Smooth muscle cell (in vitro differentiated cells): ENCODE data around the gene EPM2A. TPM values are rescaled to one million over a fixed set of nuclear protein-coding genes. Genes with fewer than 3 reads are reported as not detected.

ENCODE experiments used
- DNase-seq: peaks from one replicate; lab custom pipeline; 2025; ENCODE audit not compliant: unreplicated experiment; lab: John Stamatoyannopoulos, UW
- H2AFZ ChIP-seq: fragments of 200-600 bp; sonication (generic); 2 replicates; pipeline ENCODE4 v1.6.0; 2016; ENCODE audit warnings: antibody characterized with exemption, low read depth, mild to moderate bottlenecking
- H3F3A ChIP-seq: fragments of 200-600 bp; sonication (generic); 2 replicates; pipeline ENCODE4 v1.6.0; 2017; ENCODE audit warnings: antibody characterized with exemption, low read depth
- H3K27ac ChIP-seq: fragments of 200-600 bp; sonication (generic); 2 replicates; pipeline ENCODE4 v1.5.1; 2016; ENCODE audit warnings: low read depth, mild to moderate bottlenecking
- H3K27me3 ChIP-seq: fragments of 200-600 bp; sonication (generic); 2 replicates; pipeline ENCODE4 v1.6.1; 2016; ENCODE audit warnings: low read depth, mild to moderate bottlenecking
- H3K36me3 ChIP-seq: fragments of 200-600 bp; sonication (generic); 2 replicates; pipeline ENCODE4 v1.5.1; 2016; ENCODE audit warnings: low read depth
- H3K4me1 ChIP-seq: fragments of 200-600 bp; sonication (generic); 2 replicates; pipeline ENCODE4 v1.5.1; 2016; ENCODE audit warnings: low read depth
- H3K4me2 ChIP-seq: fragments of 200-600 bp; sonication (generic); 2 replicates; pipeline ENCODE4 v1.6.0; 2016; ENCODE audit warnings: mild to moderate bottlenecking
- H3K4me3 ChIP-seq: fragments of 200-600 bp; sonication (generic); 2 replicates; pipeline ENCODE4 v1.5.1; 2016; ENCODE audit warnings: mild to moderate bottlenecking
- H3K79me2 ChIP-seq: fragments of 200-600 bp; sonication (generic); 2 replicates; pipeline ENCODE4 v1.6.0; 2016; ENCODE audit warnings: low read depth, mild to moderate bottlenecking
- H3K9ac ChIP-seq: fragments of 200-600 bp; sonication (generic); 2 replicates; pipeline ENCODE4 v1.6.0; 2016; ENCODE audit warnings: low read depth
- H3K9me3 ChIP-seq: fragments of 200-600 bp; sonication (generic); replicated peaks from 2 replicates; pipeline ENCODE4 v1.5.1; 2016; ENCODE audit warnings: low read depth
- H4K20me1 ChIP-seq: fragments of 200-600 bp; sonication (generic); 2 replicates; pipeline ENCODE4 v1.6.0; 2016; ENCODE audit warnings: low read depth
- WGBS: methylation state at CpG from one replicate; pipeline ENCODE4 v1.1.7; 2016; ENCODE audit warnings: low lambda C conversion rate; 5-methylcytosine and 5-hydroxymethylcytosine counted together
- polyA plus RNA-seq: library from polyadenylated mRNA; unstranded; fragments of >200 nt; fragmentation: Nextera tagmentation; extraction: Ambion mirVana; gene quantifications from 2 replicates; pipeline ENCODE4 v1.2.1, GENCODE V29; 2016
- total RNA-seq: library from RNA; depleted of rRNA; stranded (reverse); fragments of >200 nt; gene quantifications from 2 replicates; pipeline ENCODE4 v1.2.3, GENCODE V29; 2014
- TF ChIP-seq, protein P1 (sequence below): fragments of 200-600 bp; sonication (generic); IDR thresholded peaks from 2 replicates; pipeline ENCODE4 v1.5.1; 2017; ENCODE audit warnings: borderline replicate concordance, mild to moderate bottlenecking, antibody characterized with exemption; ENCODE audit not compliant: insufficient read depth, poor library complexity, severe bottlenecking

The EPM2A gene
- total and polyA plus RNA-seq, 2 experiments from 2014 or later = 2.8 to 5.3 TPM

DNA sequence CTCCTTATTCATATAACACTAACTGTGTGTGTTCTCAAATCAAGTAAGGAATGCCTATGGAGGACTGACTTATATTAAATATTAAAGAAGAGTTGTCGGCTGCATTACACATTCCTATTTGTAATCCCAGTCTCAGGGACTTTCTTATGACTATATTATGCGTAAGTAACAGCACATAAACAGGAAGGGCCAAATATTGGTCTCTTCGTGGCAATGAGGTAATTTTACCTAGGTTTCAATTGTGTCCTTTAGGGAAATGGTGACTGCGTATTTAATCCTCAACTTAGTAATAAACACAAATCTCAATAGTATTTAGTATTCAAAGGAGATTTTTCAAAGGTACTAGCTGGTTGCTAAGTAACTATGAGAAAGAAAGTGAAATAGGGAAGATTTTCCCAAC lies 22.8 kb upstream of the EPM2A start:
- 94% methylated on average over 4 of the region's 4 CpGs for WGBS
- no peak overlapping the region for H3K4me2 ChIP-seq
- no peak for DNase-seq
- H3K79me2 ChIP-seq = no peaks in the 10 kb centered on the region
- no peak overlapping the region for H3K9ac ChIP-seq
- no peaks in the 10 kb centered on the region for H3K9me3 ChIP-seq
- peak overlapping the region; percentile 45 for H2AFZ ChIP-seq
- H3K36me3 ChIP-seq = no peaks in the 10 kb centered on the region
- H3K4me3 ChIP-seq = no peak overlapping the region
- no peak overlapping the region for H3K27ac ChIP-seq
- H3F3A ChIP-seq = no peaks in the 10 kb centered on the region
- TF ChIP-seq, protein P1, sequence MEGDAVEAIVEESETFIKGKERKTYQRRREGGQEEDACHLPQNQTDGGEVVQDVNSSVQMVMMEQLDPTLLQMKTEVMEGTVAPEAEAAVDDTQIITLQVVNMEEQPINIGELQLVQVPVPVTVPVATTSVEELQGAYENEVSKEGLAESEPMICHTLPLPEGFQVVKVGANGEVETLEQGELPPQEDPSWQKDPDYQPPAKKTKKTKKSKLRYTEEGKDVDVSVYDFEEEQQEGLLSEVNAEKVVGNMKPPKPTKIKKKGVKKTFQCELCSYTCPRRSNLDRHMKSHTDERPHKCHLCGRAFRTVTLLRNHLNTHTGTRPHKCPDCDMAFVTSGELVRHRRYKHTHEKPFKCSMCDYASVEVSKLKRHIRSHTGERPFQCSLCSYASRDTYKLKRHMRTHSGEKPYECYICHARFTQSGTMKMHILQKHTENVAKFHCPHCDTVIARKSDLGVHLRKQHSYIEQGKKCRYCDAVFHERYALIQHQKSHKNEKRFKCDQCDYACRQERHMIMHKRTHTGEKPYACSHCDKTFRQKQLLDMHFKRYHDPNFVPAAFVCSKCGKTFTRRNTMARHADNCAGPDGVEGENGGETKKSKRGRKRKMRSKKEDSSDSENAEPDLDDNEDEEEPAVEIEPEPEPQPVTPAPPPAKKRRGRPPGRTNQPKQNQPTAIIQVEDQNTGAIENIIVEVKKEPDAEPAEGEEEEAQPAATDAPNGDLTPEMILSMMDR = no peak
- H3K27me3 ChIP-seq = no peaks in the 10 kb centered on the region
- no peaks in the 10 kb centered on the region for H4K20me1 ChIP-seq
- H3K4me1 ChIP-seq = no peaks in the 10 kb centered on the region

DNA sequence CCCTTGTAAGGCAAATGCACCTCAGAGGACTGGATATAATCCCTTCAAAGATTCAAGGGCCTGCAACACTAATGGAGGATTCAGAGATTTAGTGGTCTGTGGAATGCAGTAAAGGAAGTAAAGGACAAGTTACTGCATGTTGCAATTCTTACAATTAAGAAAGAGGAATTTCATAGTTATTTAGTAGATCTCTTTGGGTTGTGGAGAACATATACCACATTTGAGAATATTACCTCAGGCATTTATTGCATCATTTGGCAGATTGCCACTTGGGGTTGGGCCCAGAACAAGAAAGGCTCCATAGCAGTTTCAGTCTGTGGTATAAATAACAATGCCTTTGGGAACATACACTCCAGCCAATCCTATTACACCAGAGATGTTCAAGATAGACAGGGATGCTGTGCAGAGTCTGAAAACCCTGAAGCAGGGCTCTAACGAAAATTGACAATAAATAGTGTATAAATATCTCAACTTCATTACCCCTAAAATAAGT lies 20.9 kb upstream of the EPM2A start:
- no peaks in the 10 kb centered on the region for H3K4me1 ChIP-seq
- TF ChIP-seq, protein P1 = no peak
- no peaks in the 10 kb centered on the region for H4K20me1 ChIP-seq
- peak overlapping the region; percentile 28 for H3K4me2 ChIP-seq
- 64% methylated on average over 1 of the region's 1 CpG for WGBS
- no peaks in the 10 kb centered on the region for H3F3A ChIP-seq
- no peak for DNase-seq
- H3K27me3 ChIP-seq = no peaks in the 10 kb centered on the region
- H3K4me3 ChIP-seq = no peak overlapping the region
- H3K79me2 ChIP-seq = no peaks in the 10 kb centered on the region
- no peaks in the 10 kb centered on the region for H3K36me3 ChIP-seq
- H3K9me3 ChIP-seq = no peaks in the 10 kb centered on the region
- no peak overlapping the region for H2AFZ ChIP-seq
- H3K27ac ChIP-seq = peak overlapping the region; percentile 19
- H3K9ac ChIP-seq = no peak overlapping the region

DNA sequence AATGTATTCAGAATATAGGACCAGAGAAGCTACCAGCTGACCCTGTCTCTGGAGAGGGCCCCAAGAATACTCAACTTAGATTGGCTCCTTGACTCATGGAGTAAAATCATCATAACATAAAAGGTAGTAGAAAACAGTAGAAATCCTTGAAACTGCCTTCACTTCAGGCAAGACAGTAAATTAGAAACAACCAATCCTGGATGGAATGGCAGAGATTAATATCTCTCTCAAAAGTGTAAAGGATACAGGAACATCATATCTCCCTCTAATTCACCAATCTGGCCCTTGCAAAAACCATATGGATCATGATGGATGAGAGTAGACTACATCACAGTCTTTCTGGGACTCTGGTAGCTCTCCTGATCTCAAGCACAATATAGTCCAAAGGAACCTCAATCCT lies 20.4 kb upstream of the EPM2A start:
- Histone ChIP-seq H3K4me1 (no peaks in the 10 kb centered on the region), H3K36me3 (no peaks in the 10 kb centered on the region), H3K27me3 (no peaks in the 10 kb centered on the region), H3K4me2 (peak overlapping the region; percentile 28), H3K79me2 (no peaks in the 10 kb centered on the region), H3K9ac (no peak overlapping the region), H3K9me3 (no peaks in the 10 kb centered on the region), H3F3A (no peaks in the 10 kb centered on the region), H2AFZ (no peak overlapping the region), H3K27ac (peak overlapping the region; percentile 19), H3K4me3 (no peak overlapping the region), H4K20me1 (no peaks in the 10 kb centered on the region)
- TF ChIP-seq, protein P1 = no peak
- DNase-seq = no peak

DNA sequence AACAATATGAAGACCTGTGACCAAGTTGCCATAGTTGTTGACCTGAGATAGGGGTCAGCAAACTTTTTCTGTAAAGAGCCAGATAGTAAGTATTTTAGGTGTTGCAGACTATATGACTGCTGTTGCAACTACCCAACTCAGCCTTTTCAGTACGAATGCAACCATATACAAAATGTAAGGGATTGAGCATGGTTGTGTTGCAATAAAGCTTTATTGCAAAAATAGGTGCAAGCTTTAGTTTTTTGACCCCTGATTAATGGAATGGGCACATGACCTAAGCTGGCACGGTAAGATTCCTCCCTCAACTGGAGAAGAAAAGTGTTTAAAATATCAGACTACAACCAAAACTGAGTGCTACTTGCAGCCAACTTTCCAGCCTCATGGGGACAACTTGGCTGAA lies 17.3 kb upstream of the EPM2A start:
- Histone ChIP-seq H3K9ac (no peak overlapping the region), H3K4me1 (no peaks in the 10 kb centered on the region), H4K20me1 (no peaks in the 10 kb centered on the region), H2AFZ (no peak overlapping the region), H3K4me3 (no peak overlapping the region), H3F3A (no peaks in the 10 kb centered on the region), H3K36me3 (no peaks in the 10 kb centered on the region), H3K27me3 (no peaks in the 10 kb centered on the region), H3K9me3 (no peaks in the 10 kb centered on the region), H3K4me2 (no peak overlapping the region), H3K27ac (no peak overlapping the region), H3K79me2 (no peaks in the 10 kb centered on the region)
- TF ChIP-seq, protein P1 = no peak
- WGBS = 94% methylated on average over 2 of the region's 2 CpGs
- no peak for DNase-seq
